ENCODE measurements around the gene SELENBP1. TPM values are rescaled to one million over a fixed set of nuclear protein-coding genes. Genes with fewer than 3 reads are reported as not detected.
"Not testable (repeated sequence)": the region's sequence is repeated elsewhere in the genome, so short reads cannot be mapped to it uniquely, and the experiment has no call there.

Gene SELENBP1
- total RNA-seq, 3 donors from 2014 or later = 63.6 to 148 (median 123) TPM

DNA sequence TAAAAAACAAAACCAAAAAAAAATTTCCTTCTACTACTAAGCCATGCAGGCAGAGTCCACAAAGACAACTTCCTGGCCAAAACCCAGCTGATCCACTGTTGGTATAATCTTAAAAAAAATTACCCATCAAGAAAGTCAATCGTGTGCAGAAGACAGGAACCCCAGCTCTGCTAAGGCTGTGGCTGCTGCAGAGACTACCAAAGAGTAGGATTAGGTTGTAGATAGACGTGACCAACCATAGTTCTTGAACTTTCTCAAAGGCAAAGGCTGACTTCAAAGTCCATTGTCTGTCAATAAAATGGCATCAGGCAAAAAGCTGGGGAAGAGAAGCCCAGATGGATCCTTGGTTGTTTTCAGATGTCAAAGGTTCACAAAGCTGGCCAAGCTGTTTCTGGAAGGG lies 30.3 kb upstream of the SELENBP1 start:
- DNase-seq (ENCODE audit: low spot score in 2 of 2) = no peak
- H3K9me3 ChIP-seq = no peaks in the 10 kb centered on the region
- H3K36me3 ChIP-seq = peaks cover 20% of the 10 kb centered on the region
- no peak overlapping the region for H3K4me3 ChIP-seq
- no peak for TF ChIP-seq POLR2A (IDR thresholded peaks at IDR 0.05)
- no peak overlapping the region for H3K27ac ChIP-seq
- intact Hi-C loops (cut with DNase I; ENCODE audit: low total_unique reads) = no loop called here
- H3K27me3 ChIP-seq = no peaks in the 10 kb centered on the region
- H3K4me1 ChIP-seq = peaks cover 5 to 9% of the 10 kb centered on the region in 2 donors

DNA sequence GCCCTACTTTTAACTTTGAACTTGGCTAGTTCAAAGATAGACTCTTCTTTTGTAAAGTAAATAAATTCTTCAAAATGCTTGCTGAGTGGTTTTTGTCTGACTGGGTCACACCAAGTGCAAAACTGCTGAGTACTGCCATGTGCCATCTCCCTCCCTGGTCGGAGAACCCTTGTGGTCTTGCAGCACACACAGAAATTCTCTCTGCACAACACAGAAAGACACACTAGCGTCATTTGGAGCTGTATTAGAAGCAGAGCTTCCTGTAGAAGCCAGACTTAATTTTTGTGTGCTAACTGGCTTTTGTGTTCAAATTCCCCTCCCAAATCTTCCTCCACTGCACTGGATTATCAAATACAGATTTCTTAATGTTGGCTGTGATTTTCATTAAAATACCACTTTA lies 29.4 kb upstream of the SELENBP1 start:
- H3K36me3 ChIP-seq = peaks cover 16% of the 10 kb centered on the region
- intact Hi-C loops (cut with DNase I; ENCODE audit: low total_unique reads) = no loop called here
- TF ChIP-seq POLR2AphosphoS5 (IDR thresholded peaks at IDR 0.05) (no peak), POLR2A (IDR thresholded peaks at IDR 0.05) (no peak)
- TF ChIP-seq, protein P1, sequence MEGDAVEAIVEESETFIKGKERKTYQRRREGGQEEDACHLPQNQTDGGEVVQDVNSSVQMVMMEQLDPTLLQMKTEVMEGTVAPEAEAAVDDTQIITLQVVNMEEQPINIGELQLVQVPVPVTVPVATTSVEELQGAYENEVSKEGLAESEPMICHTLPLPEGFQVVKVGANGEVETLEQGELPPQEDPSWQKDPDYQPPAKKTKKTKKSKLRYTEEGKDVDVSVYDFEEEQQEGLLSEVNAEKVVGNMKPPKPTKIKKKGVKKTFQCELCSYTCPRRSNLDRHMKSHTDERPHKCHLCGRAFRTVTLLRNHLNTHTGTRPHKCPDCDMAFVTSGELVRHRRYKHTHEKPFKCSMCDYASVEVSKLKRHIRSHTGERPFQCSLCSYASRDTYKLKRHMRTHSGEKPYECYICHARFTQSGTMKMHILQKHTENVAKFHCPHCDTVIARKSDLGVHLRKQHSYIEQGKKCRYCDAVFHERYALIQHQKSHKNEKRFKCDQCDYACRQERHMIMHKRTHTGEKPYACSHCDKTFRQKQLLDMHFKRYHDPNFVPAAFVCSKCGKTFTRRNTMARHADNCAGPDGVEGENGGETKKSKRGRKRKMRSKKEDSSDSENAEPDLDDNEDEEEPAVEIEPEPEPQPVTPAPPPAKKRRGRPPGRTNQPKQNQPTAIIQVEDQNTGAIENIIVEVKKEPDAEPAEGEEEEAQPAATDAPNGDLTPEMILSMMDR (IDR thresholded peaks at IDR 0.05) = no peak

DNA sequence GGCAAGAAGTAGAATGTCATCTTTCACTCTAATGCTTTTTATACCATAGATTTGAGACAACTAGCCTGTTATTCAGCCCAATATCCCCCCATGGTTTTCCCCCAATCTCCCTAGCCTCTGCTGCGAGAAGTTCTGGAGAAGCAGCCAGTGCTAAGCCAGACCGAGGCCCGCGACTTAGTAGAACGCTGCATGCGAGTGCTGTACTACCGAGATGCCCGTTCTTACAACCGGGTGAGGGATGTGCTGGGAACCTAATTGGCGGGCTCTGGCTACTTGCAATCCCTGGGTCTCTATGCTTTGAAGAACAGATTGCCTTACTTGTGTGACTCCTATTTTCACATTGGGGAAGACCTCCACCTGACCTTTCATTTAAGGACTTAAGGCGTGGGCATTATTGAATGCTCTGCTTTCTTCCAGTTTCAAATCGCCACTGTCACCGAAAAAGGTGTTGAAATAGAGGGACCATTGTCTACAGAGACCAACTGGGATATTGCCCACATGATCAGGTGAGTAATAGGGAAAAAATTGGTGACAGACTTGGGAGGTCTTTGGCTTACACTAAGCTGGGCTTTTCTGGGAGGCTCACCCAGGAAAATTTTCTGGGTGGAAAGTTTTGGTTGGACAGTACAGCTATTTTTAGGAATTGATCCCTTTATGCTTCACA lies 28.8 kb upstream of the SELENBP1 start:
- intact Hi-C loops (cut with DNase I; ENCODE audit: low total_unique reads) = no loop called here

More for the DNA sequence above, 29.4 kb upstream of the SELENBP1 start:
- H3K27ac ChIP-seq = no peak overlapping the region
- no peaks in the 10 kb centered on the region for H3K9me3 ChIP-seq
- no peak for DNase-seq (ENCODE audit: low spot score in 2 of 2)
- no peak overlapping the region for H3K4me3 ChIP-seq
- H3K4me1 ChIP-seq = peaks cover 5 to 9% of the 10 kb centered on the region in 2 donors
- H3K27me3 ChIP-seq = no peaks in the 10 kb centered on the region

DNA sequence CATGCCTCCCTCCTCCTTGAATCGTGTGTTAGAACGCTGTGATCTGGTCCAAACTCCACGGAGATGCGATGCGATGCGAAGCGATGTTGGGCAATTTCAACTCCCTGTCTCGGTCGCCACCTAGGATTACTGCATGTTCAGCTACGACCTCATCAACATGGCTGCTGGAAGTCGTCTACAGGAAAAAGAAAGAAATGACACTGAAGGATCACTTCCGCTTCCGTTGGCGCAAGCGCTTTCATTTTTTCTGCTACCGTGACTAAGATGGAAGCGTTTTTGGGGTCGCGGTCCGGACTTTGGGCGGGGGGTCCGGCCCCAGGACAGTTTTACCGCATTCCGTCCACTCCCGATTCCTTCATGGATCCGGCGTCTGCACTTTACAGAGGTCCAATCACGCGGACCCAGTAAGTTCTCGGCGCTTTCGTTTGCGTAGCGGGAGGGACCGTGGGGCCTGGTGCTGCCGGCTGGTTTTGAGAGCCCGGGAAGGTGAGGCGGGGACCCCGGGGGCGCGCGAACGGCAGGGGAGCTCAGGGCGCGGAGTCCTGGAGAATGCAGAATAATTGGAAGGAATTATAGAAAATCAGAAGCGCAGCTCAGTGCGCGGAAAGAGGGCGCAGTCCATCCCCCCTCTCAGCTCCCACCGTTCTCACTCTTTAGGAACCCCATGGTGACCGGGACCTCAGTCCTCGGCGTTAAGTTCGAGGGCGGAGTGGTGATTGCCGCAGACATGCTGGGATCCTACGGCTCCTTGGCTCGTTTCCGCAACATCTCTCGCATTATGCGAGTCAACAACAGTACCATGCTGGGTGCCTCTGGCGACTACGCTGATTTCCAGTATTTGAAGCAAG lies 27.0 kb upstream of the SELENBP1 start, which contains the start of gene PSMB4:
Gene PSMB4, plus strand, starts transcription at position 250 of the 848 bp plus-strand sequence. Its CDS starts 15 bp downstream, at position 265.
- H3K36me3 ChIP-seq = no peaks in the 10 kb centered on the region
- TF ChIP-seq, protein P1 (IDR thresholded peaks at IDR 0.05) = peak in 1 of 3 donors; percentile 43
- TF ChIP-seq POLR2A (IDR thresholded peaks at IDR 0.05) (peak; percentile 66), POLR2AphosphoS5 (IDR thresholded peaks at IDR 0.05) (peak; percentile 95 to 99 (median 98))
- no peaks in the 10 kb centered on the region for H3K27me3 ChIP-seq
- peak; percentile 79 to 88 for DNase-seq (ENCODE audit: low spot score in 2 of 2)
- H3K4me1 ChIP-seq = peaks cover 5 to 9% of the 10 kb centered on the region in 2 donors
- peak within 1 kb of the TSS; percentile 79 to 97 (median 84) for H3K4me3 ChIP-seq
- intact Hi-C loops (cut with DNase I; ENCODE audit: low total_unique reads) = no loop called here
- H3K9me3 ChIP-seq = no peaks in the 10 kb centered on the region
- H3K27ac ChIP-seq = peak within 1 kb of the TSS; percentile 89 to 96

More for the DNA sequence above, 28.8 kb upstream of the SELENBP1 start:
- Histone ChIP-seq H3K36me3 (peaks cover 13% of the 10 kb centered on the region), H3K4me3 (no peak overlapping the region), H3K27me3 (no peaks in the 10 kb centered on the region), H3K27ac (peak overlapping the region; percentile 89 to 96), H3K4me1 (peaks cover 5 to 9% of the 10 kb centered on the region in 2 donors), H3K9me3 (no peaks in the 10 kb centered on the region)
- no peak for DNase-seq (ENCODE audit: low spot score in 2 of 2)
- TF ChIP-seq, protein P1 (IDR thresholded peaks at IDR 0.05) = no peak
- TF ChIP-seq POLR2AphosphoS5 (IDR thresholded peaks at IDR 0.05) = no peak
- no peak for TF ChIP-seq POLR2A (IDR thresholded peaks at IDR 0.05)

DNA sequence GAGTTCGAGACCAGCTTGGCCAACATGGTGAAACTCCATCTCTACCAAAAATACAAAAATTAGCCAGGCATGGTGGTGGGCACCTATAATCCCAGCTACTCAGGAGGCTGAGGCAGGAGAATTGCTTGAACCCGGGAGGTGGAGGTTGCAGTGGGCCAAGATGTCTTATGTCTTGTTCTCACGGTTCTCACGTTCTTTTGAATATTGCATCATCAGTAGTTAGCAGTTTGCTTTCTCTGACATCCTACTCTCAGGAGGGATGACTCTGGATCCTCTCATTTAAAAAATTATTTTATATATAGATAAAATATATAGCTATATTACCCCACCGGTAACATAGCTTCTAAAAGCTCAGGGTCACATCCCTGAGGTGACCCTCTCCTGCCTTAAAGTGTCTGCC lies 23.8 kb upstream of the SELENBP1 start:
- H3K9me3 ChIP-seq; DNase-seq (ENCODE audit: low spot score in 2 of 2); H3K36me3 ChIP-seq; intact Hi-C loops (cut with DNase I; ENCODE audit: low total_unique reads); H3K4me1 ChIP-seq; H3K27ac ChIP-seq; H3K4me3 ChIP-seq; H3K27me3 ChIP-seq: not testable (repeated sequence)

DNA sequence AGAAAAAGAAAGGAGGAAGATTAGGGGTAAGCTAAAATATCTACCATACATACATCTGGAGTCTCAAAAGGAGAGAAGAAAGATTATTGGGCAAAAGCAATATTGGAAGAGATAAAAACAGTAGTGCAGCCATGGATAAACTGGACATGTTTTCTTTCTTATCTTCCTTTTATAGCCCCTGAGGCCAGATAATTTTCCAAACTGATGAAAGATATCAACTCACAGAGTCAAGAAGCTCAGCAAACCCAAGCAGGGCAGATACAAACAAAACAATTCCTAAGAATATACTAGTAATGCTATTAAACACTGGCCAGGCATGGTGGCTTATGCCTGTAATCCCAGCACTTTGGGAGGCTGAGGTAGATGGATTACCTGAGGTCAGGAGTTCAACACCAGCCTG lies 21.1 kb upstream of the SELENBP1 start:
- no peaks in the 10 kb centered on the region for H3K36me3 ChIP-seq
- no peak overlapping the region for H3K27ac ChIP-seq
- H3K4me1 ChIP-seq = no peaks in the 10 kb centered on the region
- no peak for TF ChIP-seq POLR2AphosphoS5 (IDR thresholded peaks at IDR 0.05)
- TF ChIP-seq, protein P1 (IDR thresholded peaks at IDR 0.05) = no peak
- TF ChIP-seq POLR2A (IDR thresholded peaks at IDR 0.05) = no peak
- DNase-seq (ENCODE audit: low spot score in 2 of 2) = no peak
- H3K27me3 ChIP-seq = no peaks in the 10 kb centered on the region
- intact Hi-C loops (cut with DNase I; ENCODE audit: low total_unique reads) = no loop called here
- H3K4me3 ChIP-seq = no peak overlapping the region
- H3K9me3 ChIP-seq = no peaks in the 10 kb centered on the region
